Measurements from ENCODE around the gene CLEC4E. TPM values are rescaled to one million over a fixed set of nuclear protein-coding genes. Genes with fewer than 3 reads are reported as not detected.

Gene CLEC4E
- total RNA-seq, 1 experiment from 2014 or later = not detected

Other genes with a start within 250 kb of the CLEC4E start
- not detected for gene CLEC6A, start 84.9 kb downstream of the CLEC4E start, total RNA-seq (2021; ENCODE audit: unreplicated experiment)
- not detected for gene CLEC4D, start 27.4 kb downstream of the CLEC4E start, total RNA-seq (2021; ENCODE audit: unreplicated experiment)
- gene AICDA, start 72.0 kb upstream of the CLEC4E start, total RNA-seq (2021; ENCODE audit: unreplicated experiment) = not detected
- gene MFAP5, start 121.9 kb upstream of the CLEC4E start, total RNA-seq (2021; ENCODE audit: unreplicated experiment) = not detected
- 17.1 TPM for gene RIMKLB, start 157.1 kb upstream of the CLEC4E start, total RNA-seq (2021; ENCODE audit: unreplicated experiment)